Right lobe of liver (tissue), 4 donors: Measurements from ENCODE around the gene CYP2E1.

Experiments used
- POLR2A ChIP-seq: fragments of 450-650 bp; IDR thresholded peaks from one replicate; pipeline ENCODE4 v1.6.1; 2017; ENCODE audit warnings: antibody characterized with exemption, mild to moderate bottlenecking
- TF ChIP-seq, protein P1 (sequence below), 4 donors: fragments of 200-600 bp in 3 of 4; fragments of 450-650 bp in 1 of 4; IDR thresholded peaks; one replicate each; pipeline versions ENCODE4 v1.5.1 to v1.8.0; 2016 to 2022; ENCODE audit warnings: antibody characterized with exemption in 4 of 4, mild to moderate bottlenecking in 2 of 4
- donor health status: DM: no; HTN: no; CAD: no.
- donor health status: DM: no; HTN: no; CAD: no.
- donor health status: DM: no; HTN: yes; CAD: no.

DNA sequence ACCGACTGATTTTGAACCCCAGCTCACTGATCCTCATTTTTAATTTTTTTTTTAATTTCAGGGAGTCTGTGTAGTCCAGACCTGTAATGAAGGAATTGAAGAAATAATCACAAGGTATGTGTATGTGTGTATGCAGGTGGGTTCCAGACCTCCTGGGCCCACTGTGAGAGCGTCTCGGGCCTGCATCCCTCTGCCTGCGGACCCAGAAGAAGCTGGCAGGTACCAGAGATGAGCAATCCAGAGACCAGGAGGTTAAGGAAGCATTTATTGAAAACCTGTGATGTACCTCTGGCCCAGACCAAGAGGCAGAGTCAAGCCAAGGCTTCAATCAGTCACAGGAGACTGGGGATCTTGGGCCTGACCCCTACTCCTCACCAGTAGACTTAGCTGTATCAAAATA is 27.4 kb downstream of the CYP2E1 start:
- no peak for TF ChIP-seq POLR2A
- TF ChIP-seq, protein P1, sequence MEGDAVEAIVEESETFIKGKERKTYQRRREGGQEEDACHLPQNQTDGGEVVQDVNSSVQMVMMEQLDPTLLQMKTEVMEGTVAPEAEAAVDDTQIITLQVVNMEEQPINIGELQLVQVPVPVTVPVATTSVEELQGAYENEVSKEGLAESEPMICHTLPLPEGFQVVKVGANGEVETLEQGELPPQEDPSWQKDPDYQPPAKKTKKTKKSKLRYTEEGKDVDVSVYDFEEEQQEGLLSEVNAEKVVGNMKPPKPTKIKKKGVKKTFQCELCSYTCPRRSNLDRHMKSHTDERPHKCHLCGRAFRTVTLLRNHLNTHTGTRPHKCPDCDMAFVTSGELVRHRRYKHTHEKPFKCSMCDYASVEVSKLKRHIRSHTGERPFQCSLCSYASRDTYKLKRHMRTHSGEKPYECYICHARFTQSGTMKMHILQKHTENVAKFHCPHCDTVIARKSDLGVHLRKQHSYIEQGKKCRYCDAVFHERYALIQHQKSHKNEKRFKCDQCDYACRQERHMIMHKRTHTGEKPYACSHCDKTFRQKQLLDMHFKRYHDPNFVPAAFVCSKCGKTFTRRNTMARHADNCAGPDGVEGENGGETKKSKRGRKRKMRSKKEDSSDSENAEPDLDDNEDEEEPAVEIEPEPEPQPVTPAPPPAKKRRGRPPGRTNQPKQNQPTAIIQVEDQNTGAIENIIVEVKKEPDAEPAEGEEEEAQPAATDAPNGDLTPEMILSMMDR (IDR thresholded peaks at IDR 0.05): no peak
